Measurements from ENCODE around the gene SP100. TPM values are rescaled to one million over a fixed set of nuclear protein-coding genes. Genes with fewer than 3 reads are reported as not detected.

The SP100 gene
- total and polyA plus RNA-seq, 2 of the 8 experiments (the other 6 are each of a cell fraction or from before 2014, with no cell fraction given): 0.06 to 1.1 TPM

DNA sequence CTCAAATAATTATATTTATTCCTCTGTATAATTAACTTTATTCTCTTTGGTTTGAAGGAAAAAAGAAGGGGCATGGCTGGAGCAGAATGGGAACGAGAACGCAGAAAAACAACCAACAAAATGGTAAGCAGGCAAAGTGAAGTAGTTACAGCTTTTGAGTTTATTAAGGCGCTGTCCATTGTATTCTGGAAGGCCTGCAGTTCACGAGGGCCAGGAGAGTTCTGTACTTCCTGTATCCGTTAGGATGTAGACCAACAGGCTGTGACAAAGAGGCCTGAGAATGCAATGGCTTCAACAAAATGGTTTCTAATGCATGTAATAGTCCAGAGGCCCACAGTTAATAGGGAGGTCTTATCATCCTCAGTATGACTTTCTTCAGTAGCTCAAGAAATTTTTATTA, 32.5 kb upstream of the SP100 start:
- no peak overlapping the region for H3K23ac ChIP-seq (ENCODE audit: insufficient read length)
- no peak overlapping the region for H2BK120ac ChIP-seq (replicated peaks; ENCODE audit: low read depth, low read length)
- H3K79me1 ChIP-seq (ENCODE audit: low read depth, low read length): no peaks in the 10 kb centered on the region
- no peak overlapping the region for H3K9ac ChIP-seq (replicated peaks in 1 of 4; ENCODE audit: extremely low read depth in 1 of 4, low read depth in 3 of 4, low read length in 3 of 4)
- no peaks in the 10 kb centered on the region for H3K27me3 ChIP-seq (replicated peaks in 1 of 4; ENCODE audit: control insufficient read depth in 3 of 4, extremely low read depth in 1 of 4, insufficient read depth in 3 of 4, low read length in 3 of 4)
- DNase-seq (ENCODE audit: low read depth in 1 of 2, low spot score in 2 of 2) (no peak), FAIRE-seq (no peak)
- H3K4me3 ChIP-seq (ENCODE audit: extremely low read depth in 1 of 4, insufficient read depth in 2 of 4, low read depth in 3 of 4, low read length in 4 of 4): no peak overlapping the region
- H3K23me2 ChIP-seq (ENCODE audit: low read depth, low read length): no peaks in the 10 kb centered on the region
- H3K4me2 ChIP-seq (ENCODE audit: insufficient read depth in 1 of 2, low read depth in 2 of 2, low read length in 2 of 2): no peak overlapping the region
- no peak overlapping the region for H2BK5ac ChIP-seq (ENCODE audit: low read depth, low read length)
- no peaks in the 10 kb centered on the region for H3K9me3 ChIP-seq (ENCODE audit: insufficient read depth in 2 of 2, low read depth in 1 of 2, low read length in 1 of 2)
- POLR2A ChIA-PET (ENCODE audit: partially characterized antibody): no interaction called here
- no peaks in the 10 kb centered on the region for H3K4me1 ChIP-seq (replicated peaks in 1 of 4; ENCODE audit: control insufficient read depth in 3 of 4, insufficient read depth in 4 of 4, low read length in 3 of 4)
- no peak overlapping the region for H4K91ac ChIP-seq (replicated peaks; ENCODE audit: insufficient read length, low read length)
- no peak overlapping the region for H3K4ac ChIP-seq (replicated peaks; ENCODE audit: insufficient read length, low read depth, low read length)
- no peak overlapping the region for H3K18ac ChIP-seq (ENCODE audit: extremely low read depth, low read length)
- no peak overlapping the region for H4K5ac ChIP-seq (ENCODE audit: insufficient read length, low read depth, low read length)
- no peaks in the 10 kb centered on the region for H4K20me1 ChIP-seq (replicated peaks in 1 of 2; ENCODE audit: control insufficient read depth in 1 of 2, insufficient read depth in 2 of 2, low read length in 2 of 2)
- CTCF ChIA-PET (ENCODE audit: partially characterized antibody): no interaction called here
- H3K56ac ChIP-seq (replicated peaks; ENCODE audit: insufficient read length, low read depth, low read length): no peak overlapping the region
- no peak overlapping the region for H2BK15ac ChIP-seq (ENCODE audit: low read length)
- H3K14ac ChIP-seq (ENCODE audit: insufficient read length): no peak overlapping the region
- no peak overlapping the region for H4K8ac ChIP-seq (ENCODE audit: extremely low read depth, insufficient read depth, low read length)
- WGBS, 2 experiments (ENCODE audit: extremely low coverage in 1 of 2, insufficient coverage in 1 of 2, insufficient read length in 1 of 2, insufficient replicate concordance in 2 of 2, low coverage in 1 of 2, low lambda C conversion rate in 2 of 2, missing lambda C conversion rate in 1 of 2): 93% methylated on average over 5 of the region's 5 CpGs; no CpG with 5 or more reads in 1 of the 2 experiments
- H2AK5ac ChIP-seq (ENCODE audit: low read depth, low read length): no peak overlapping the region
- no peak overlapping the region for H2AFZ ChIP-seq (ENCODE audit: low read length)
- no peak overlapping the region for H3K27ac ChIP-seq (ENCODE audit: low read depth, low read length)
- no peak overlapping the region for H2BK20ac ChIP-seq (ENCODE audit: low read length)
- H2BK12ac ChIP-seq (ENCODE audit: low read depth, low read length): no peak overlapping the region
- no peaks in the 10 kb centered on the region for H3K79me2 ChIP-seq (ENCODE audit: control insufficient read depth in 1 of 2, insufficient read depth in 2 of 2, low read length in 2 of 2)
- H3K36me3 ChIP-seq (ENCODE audit: control insufficient read depth in 2 of 4, insufficient read depth in 4 of 4, low read length in 3 of 4): no peaks in the 10 kb centered on the region
- TF ChIP-seq CHD7 (IDR thresholded peaks at IDR 0.05; ENCODE audit: insufficient replicate concordance, low read length): no peak
